Mucosa of stomach (tissue), 1 donor: ENCODE results near the gene MS4A5.
"Not testable (repeated sequence)": the region's sequence is repeated elsewhere in the genome, so short reads cannot be mapped to it uniquely, and the experiment has no call there.

Source experiments
- H3K27me3 ChIP-seq: one replicate; pipeline ENCODE4 v1.7.0; 2013; ENCODE audit warnings: mild to moderate bottlenecking, low read length; ENCODE audit not compliant: control insufficient read depth, insufficient read depth
- H3K36me3 ChIP-seq: one replicate; pipeline ENCODE4 v1.7.0; 2013; ENCODE audit warnings: low read length; ENCODE audit not compliant: control insufficient read depth, insufficient read depth
- H3K4me1 ChIP-seq: one replicate; pipeline ENCODE4 v1.7.0; 2013; ENCODE audit warnings: mild to moderate bottlenecking, low read length; ENCODE audit not compliant: control insufficient read depth, insufficient read depth
- H3K4me3 ChIP-seq: one replicate; pipeline ENCODE4 v1.7.0; 2013; ENCODE audit warnings: low read length
- H3K9ac ChIP-seq: one replicate; pipeline ENCODE4 v1.7.0; 2013; ENCODE audit warnings: mild to moderate bottlenecking, low read length, moderate library complexity
- H3K9me3 ChIP-seq: one replicate; pipeline ENCODE4 v1.7.0; 2013; ENCODE audit warnings: mild to moderate bottlenecking, low read length, moderate library complexity; ENCODE audit not compliant: control insufficient read depth
- donor health status: Pancreatic carcinoma.

Gene MS4A5

DNA sequence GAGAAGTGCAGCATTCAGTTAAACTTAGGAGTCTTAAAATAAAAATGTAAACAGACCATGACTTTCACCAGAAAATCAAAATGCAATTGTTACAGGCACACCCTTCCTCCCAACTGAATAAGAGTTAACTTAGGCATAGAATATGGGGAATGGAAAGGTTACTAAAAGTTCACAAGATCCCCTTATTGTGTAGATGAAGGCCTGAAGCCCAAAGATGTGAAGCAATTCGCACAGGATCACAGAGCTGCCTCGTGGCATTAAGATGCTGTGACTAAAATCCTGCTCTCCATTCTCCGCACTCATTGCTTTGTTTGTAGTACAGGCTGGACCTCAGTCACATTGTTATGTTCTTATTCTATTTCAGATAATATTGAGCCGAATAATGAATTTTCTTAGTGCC is 4.0 kb downstream of the MS4A5 start:
- no peaks in the 10 kb centered on the region for H3K9me3 ChIP-seq
- no peak overlapping the region for H3K9ac ChIP-seq
- no peak overlapping the region for H3K4me3 ChIP-seq
- H3K36me3 ChIP-seq = no peaks in the 10 kb centered on the region
- H3K27me3 ChIP-seq = no peaks in the 10 kb centered on the region
- H3K4me1 ChIP-seq = no peaks in the 10 kb centered on the region

DNA sequence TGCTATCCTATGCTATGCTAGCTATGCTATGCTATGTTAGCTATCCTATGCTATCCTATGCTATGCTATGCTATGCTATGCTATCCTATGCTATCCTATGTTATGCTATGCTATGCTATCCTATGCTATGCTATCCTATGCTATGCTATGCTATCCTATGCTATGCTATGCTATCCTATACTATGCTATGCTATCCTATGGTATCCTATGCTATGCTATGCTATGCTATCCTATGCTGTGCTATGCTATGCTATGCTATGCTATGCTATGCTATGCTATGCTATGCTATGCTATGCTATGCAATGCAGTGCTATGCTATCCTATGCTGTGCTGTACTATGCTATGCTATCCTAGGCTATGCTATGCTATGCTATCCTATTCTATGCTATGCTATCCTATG is 17.7 kb downstream of the MS4A5 start:
- Histone ChIP-seq H3K4me3 (no peak overlapping the region), H3K9ac (no peak overlapping the region), H3K4me1 (no peaks in the 10 kb centered on the region), H3K27me3 (no peaks in the 10 kb centered on the region), H3K9me3 (no peaks in the 10 kb centered on the region), H3K36me3 (no peaks in the 10 kb centered on the region)

DNA sequence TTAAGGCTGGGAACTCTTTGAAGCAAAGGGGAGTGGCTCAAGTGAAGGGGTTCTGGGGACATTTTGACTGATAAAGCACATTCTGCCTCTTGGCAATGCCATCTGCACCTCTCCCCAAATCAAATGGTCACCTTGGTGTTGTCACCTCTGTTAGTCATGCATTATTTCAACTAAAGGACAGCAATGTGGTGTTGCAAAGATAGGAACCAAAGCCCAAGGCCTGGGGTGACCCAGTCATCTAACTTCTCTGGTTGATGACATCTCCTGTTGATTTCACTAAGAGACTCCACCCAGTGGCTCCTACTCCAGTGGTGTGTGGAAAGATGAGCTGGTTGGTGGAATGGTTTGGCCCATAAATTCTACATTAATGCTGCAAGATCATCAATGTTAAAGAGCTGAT is 18.5 kb downstream of the MS4A5 start:
- Histone ChIP-seq H3K9ac (no peak overlapping the region), H3K9me3 (no peaks in the 10 kb centered on the region), H3K4me1 (no peaks in the 10 kb centered on the region), H3K36me3 (no peaks in the 10 kb centered on the region), H3K4me3 (no peak overlapping the region), H3K27me3 (no peaks in the 10 kb centered on the region)

DNA sequence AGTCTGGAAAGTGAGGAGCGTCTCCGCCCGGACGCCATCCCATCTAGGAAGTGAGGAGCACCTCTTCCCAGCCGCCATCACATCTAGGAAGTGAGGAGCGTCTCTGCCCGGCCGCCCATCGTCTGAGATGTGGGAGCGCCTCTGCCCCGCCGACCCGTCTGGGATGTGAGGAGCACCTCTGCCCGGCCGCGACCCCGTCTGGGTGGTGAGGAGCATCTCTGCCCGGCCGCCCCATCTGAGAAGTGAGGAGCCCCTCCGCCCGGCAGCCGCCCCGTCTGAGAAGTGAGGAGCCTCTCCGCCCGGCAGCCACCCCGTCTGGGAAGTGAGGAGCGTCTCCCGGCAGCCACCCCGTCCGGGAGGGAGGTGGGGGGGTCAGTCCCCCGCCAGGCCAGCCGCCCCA is 21.8 kb downstream of the MS4A5 start:
- not testable (repeated sequence) for H3K27me3 ChIP-seq, H3K36me3 ChIP-seq, H3K4me3 ChIP-seq, H3K9me3 ChIP-seq, H3K9ac ChIP-seq, H3K4me1 ChIP-seq

DNA sequence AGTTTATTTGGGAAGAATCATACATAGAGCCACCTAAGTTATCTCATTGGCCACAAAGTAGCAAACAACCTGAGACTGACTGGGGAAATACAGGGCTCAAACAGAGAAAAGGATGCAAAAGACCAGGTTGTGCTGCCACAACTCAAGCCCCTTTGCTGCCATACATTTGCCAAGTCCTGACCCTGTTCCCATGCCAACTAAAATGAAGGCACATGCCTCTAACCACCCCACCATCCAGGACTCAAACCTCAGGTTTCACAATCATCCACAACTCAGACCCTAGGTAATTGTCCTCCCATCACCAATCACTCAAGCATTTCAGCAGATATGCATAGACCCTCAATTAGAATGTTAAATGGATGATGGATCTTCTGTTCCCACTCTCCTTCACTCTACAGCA is 24.8 kb downstream of the MS4A5 start:
- Histone ChIP-seq H3K4me1 (no peaks in the 10 kb centered on the region), H3K9ac (no peak overlapping the region), H3K27me3 (no peaks in the 10 kb centered on the region), H3K36me3 (no peaks in the 10 kb centered on the region), H3K4me3 (no peak overlapping the region), H3K9me3 (no peaks in the 10 kb centered on the region)

DNA sequence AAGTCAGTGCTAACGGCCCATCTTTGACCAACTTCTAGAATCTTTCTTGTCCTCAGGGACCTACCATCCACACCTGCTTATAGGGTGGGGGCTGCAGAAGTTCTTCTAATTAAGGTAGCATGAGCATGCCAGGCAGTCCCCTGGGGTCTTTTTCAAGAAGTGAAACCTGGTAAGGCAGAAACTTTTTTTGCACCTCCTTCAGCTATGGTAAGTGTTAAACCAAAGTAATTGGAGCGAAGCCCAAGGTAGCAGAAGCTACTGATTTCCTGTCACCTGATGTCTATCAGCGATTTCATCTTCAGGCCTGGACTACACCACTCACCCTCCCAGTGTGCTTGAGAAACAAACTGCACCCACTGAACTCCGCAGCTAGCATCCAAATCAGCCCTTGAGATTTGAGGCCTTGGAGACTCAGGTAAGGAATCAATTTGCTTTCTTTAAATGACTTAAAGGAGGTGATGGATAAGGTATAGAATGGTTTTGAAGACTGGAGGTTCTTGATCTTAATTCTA is 26.2 kb downstream of the MS4A5 start, which contains the start of gene MS4A1:
Gene MS4A1, plus strand, starts transcription at position 317 of the 512 bp plus-strand sequence. CDS start 6,528 bp downstream, outside the sequence.
- Histone ChIP-seq H3K4me3 (no peak within 1 kb of the TSS), H3K9ac (no peak within 1 kb of the TSS), H3K9me3 (no peaks in the 10 kb centered on the region), H3K4me1 (no peaks in the 10 kb centered on the region), H3K27me3 (no peaks in the 10 kb centered on the region), H3K36me3 (no peaks in the 10 kb centered on the region)

DNA sequence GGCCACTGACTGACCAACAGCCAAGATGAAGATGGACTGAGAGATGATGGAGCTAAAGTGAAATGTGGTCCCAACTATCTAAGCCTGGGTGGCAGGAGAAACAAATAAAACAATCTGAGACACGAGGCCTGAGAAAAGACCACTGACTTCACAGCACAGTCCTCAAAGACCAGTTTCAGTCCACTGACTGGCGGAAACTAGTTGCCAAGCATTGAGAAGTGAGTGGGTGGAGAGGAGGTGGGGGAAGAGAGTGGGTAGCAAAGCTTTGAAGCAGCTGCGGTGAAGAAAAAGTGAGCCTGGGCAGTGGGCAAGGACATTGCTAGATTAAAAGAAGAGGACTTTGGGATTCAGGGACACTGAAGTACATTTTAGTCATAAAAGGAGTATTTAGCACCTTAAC is 28.2 kb downstream of the MS4A5 start:
- Histone ChIP-seq H3K9ac (no peak overlapping the region), H3K4me1 (no peaks in the 10 kb centered on the region), H3K9me3 (no peaks in the 10 kb centered on the region), H3K4me3 (no peak overlapping the region), H3K36me3 (no peaks in the 10 kb centered on the region), H3K27me3 (no peaks in the 10 kb centered on the region)

DNA sequence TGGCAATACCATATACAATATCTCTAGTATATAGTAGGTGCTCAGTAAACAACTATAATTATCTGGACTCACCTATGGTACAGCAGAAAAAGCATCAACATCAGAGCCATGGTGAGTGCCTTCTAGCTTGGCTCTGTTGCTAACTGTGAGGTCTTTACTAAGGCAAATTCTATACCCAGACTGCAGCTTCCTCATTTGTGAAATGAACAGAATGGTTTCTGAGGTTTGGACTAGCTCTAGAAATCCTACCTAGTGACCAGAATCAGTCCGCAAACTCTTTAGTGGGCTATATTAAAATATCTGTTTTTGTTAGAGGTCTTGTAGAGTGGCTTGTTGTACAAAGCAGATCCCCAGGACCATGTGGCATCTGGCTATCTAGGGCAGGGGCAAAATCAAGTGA is 30.0 kb downstream of the MS4A5 start:
- Histone ChIP-seq H3K36me3 (no peaks in the 10 kb centered on the region), H3K9ac (no peak overlapping the region), H3K9me3 (no peaks in the 10 kb centered on the region), H3K4me3 (no peak overlapping the region), H3K4me1 (no peaks in the 10 kb centered on the region), H3K27me3 (no peaks in the 10 kb centered on the region)

DNA sequence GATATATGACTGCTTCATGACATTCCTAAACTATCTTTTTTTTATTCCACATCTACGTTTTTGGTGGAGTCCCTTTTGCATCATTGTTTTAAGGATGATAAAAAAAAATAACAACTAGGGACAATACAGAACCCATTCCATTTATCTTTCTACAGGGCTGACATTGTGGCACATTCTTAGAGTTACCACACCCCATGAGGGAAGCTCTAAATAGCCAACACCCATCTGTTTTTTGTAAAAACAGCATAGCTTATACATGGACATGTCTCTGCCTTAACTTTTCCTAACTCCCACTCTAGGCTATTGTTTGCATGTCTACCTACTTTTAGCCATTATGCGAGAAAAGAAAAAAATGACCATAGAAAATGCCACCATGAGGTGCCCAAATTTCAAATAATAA is 39.5 kb downstream of the MS4A5 start:
- no peaks in the 10 kb centered on the region for H3K36me3 ChIP-seq
- H3K27me3 ChIP-seq = no peaks in the 10 kb centered on the region
- H3K4me1 ChIP-seq = no peaks in the 10 kb centered on the region
- H3K9ac ChIP-seq = no peak overlapping the region
- H3K9me3 ChIP-seq = no peaks in the 10 kb centered on the region
- no peak overlapping the region for H3K4me3 ChIP-seq

DNA sequence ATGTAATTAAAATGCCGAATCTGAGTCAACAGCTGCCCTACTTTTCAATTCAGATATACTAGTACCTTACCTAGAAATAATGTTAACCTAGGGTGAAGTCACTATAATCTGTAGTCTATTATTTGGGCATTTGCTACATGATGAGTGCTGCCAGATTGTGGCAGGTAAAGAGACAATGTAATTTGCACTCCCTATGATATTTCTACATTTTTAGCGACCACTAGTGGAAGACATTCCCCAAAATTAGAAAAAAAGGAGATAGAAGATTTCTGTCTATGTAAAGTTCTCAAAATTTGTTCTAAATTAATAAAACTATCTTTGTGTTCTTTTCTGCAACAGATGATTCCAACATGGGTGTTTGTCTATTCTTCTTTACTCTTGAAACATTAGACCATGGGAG is 40.4 kb downstream of the MS4A5 start:
- no peak overlapping the region for H3K9ac ChIP-seq
- H3K4me1 ChIP-seq = no peaks in the 10 kb centered on the region
- no peak overlapping the region for H3K4me3 ChIP-seq
- H3K9me3 ChIP-seq = no peaks in the 10 kb centered on the region
- H3K36me3 ChIP-seq = no peaks in the 10 kb centered on the region
- H3K27me3 ChIP-seq = no peaks in the 10 kb centered on the region

DNA sequence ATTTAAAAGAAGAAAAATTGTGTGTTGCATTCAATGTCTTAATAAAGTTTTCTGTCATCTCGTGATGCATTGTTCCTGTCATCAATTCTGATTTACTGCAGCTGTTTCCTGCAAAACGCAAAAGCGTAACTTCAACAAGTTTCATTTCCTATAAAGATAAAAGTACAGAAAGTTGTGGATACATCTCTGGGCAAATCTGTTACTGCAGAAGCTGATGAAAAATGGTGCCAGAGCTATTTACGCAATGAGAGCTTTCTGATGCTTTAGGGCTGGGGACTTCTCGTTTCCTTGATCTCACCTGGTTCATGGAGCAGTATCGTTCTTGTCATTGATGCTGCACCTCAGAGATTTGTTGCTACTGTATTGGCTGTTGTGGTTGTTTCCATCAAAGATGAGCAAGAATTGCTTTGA is 47.7 kb downstream of the MS4A5 start:
- no peaks in the 10 kb centered on the region for H3K9me3 ChIP-seq
- H3K4me1 ChIP-seq = no peaks in the 10 kb centered on the region
- H3K27me3 ChIP-seq = no peaks in the 10 kb centered on the region
- no peaks in the 10 kb centered on the region for H3K36me3 ChIP-seq
- H3K4me3 ChIP-seq = no peak overlapping the region
- H3K9ac ChIP-seq = no peak overlapping the region

DNA sequence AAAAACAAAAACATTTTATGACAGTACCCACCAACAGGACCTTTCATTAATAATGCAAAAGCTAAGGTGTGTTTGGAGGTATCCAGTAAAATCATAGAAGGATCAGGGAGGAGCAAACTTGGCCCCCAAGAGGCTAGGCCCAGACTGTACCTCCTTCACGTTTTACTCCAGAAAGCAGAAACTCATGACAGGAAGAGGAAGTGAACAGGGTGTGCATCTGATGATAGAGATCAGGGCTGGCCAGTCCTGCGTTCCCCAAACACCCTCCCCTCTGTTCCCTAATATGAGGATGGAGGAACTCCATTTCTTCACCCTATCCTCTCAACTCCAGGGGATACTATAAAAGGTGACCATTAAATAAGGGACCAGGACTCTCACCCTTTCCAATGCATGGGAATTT is 53.0 kb downstream of the MS4A5 start:
- H3K4me3 ChIP-seq = no peak overlapping the region
- no peak overlapping the region for H3K9ac ChIP-seq
- H3K4me1 ChIP-seq = no peaks in the 10 kb centered on the region
- no peaks in the 10 kb centered on the region for H3K36me3 ChIP-seq
- no peaks in the 10 kb centered on the region for H3K27me3 ChIP-seq
- H3K9me3 ChIP-seq = no peaks in the 10 kb centered on the region

DNA sequence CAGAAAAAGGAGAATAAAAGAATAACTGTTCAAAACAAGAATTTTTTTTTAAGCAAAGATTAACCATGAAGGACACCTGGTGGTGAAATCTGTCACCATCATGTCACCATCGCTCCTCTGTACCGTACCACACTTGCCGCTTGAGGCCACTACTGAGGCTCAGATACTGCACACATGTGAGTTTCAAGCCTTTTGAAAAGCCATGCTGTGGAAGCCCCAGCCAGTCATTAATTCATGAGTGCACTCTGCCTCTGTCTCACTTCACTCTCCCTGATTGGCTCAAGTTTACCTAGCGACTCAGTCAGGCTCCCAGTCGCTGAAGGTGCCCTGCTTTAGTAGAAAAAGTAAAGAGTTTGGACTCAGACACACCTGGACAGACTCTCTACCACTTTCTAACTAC is 56.6 kb downstream of the MS4A5 start:
- H3K4me3 ChIP-seq = no peak overlapping the region
- no peak overlapping the region for H3K9ac ChIP-seq
- no peaks in the 10 kb centered on the region for H3K4me1 ChIP-seq
- H3K27me3 ChIP-seq = no peaks in the 10 kb centered on the region
- no peaks in the 10 kb centered on the region for H3K9me3 ChIP-seq
- no peaks in the 10 kb centered on the region for H3K36me3 ChIP-seq
